ENCODE measurements around the gene SYS1.
A peak's percentile ranks its signal among the peaks of the same experiment; 100 is the strongest.

- peak; percentile 94 for TF ChIP-seq POLR2A (IDR thresholded peaks at IDR 0.05)
- TF ChIP-seq, protein P1, sequence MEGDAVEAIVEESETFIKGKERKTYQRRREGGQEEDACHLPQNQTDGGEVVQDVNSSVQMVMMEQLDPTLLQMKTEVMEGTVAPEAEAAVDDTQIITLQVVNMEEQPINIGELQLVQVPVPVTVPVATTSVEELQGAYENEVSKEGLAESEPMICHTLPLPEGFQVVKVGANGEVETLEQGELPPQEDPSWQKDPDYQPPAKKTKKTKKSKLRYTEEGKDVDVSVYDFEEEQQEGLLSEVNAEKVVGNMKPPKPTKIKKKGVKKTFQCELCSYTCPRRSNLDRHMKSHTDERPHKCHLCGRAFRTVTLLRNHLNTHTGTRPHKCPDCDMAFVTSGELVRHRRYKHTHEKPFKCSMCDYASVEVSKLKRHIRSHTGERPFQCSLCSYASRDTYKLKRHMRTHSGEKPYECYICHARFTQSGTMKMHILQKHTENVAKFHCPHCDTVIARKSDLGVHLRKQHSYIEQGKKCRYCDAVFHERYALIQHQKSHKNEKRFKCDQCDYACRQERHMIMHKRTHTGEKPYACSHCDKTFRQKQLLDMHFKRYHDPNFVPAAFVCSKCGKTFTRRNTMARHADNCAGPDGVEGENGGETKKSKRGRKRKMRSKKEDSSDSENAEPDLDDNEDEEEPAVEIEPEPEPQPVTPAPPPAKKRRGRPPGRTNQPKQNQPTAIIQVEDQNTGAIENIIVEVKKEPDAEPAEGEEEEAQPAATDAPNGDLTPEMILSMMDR (IDR thresholded peaks at IDR 0.05): no peak
These were observed 18.6 kb upstream of the SYS1 start for GRCh38 chr20:45344168-45344860.

Data from right lobe of liver (tissue), 4 donors.